ENCODE data around the gene PPP4R2. TPM values are rescaled to one million over a fixed set of nuclear protein-coding genes. Genes with fewer than 3 reads are reported as not detected.

Gene PPP4R2
- total and polyA plus RNA-seq, 2 donors (not counting 3 experiments of a cell fraction or from before 2014, with no cell fraction given) = 6.5 to 74.4 TPM

GRCh38 chr3:73081140-73081539 is 84.5 kb downstream of the PPP4R2 start:
- Histone ChIP-seq H3K4me2 (ENCODE audit: insufficient read depth, low read length) (no peak overlapping the region), H3K79me2 (ENCODE audit: control insufficient read depth, insufficient read depth, low read length) (no peaks in the 10 kb centered on the region), H4K20me1 (replicated peaks; ENCODE audit: control insufficient read depth, extremely low read depth, insufficient read depth, low read length) (no peaks in the 10 kb centered on the region), H3K4me1 (ENCODE audit: control insufficient read depth, extremely low read depth, insufficient read depth, low read length) (no peaks in the 10 kb centered on the region), H3K27ac (ENCODE audit: insufficient read depth, low read depth, low read length) (no peak overlapping the region), H3K36me3 (ENCODE audit: control insufficient read depth in 2 of 2, extremely low read depth in 1 of 2, insufficient read depth in 2 of 2, low read length in 2 of 2) (no peaks in the 10 kb centered on the region), H3K27me3 (ENCODE audit: control insufficient read depth in 2 of 2, insufficient read depth in 2 of 2, low read length in 2 of 2) (no peaks in the 10 kb centered on the region), H3K9ac (replicated peaks; ENCODE audit: extremely low read depth, insufficient read depth, low read length) (no peak overlapping the region), H2AFZ (ENCODE audit: low read depth, low read length) (no peak overlapping the region), H3K9me1 (replicated peaks; ENCODE audit: control insufficient read depth, extremely low read depth, insufficient read depth, low read length) (no peaks in the 10 kb centered on the region), H3K4me3 (replicated peaks in 1 of 3; ENCODE audit: insufficient read depth in 1 of 3, low read depth in 1 of 3, low read length in 3 of 3) (no peak overlapping the region), H3K9me3 (replicated peaks; ENCODE audit: control insufficient read depth, insufficient read depth, low read length) (no peaks in the 10 kb centered on the region)
- ChIA-PET POLR2A (interaction anchor here (0.7 kb wide), 1 partner anchor 40 kb away, joined by 4 read pairs; no protein-coding TSS in a partner anchor), CTCF (interaction anchor here (2.4 kb wide), 1 partner anchor 230 kb away, joined by 15 read pairs; no protein-coding TSS in a partner anchor)
- no peak for FAIRE-seq
- intact Hi-C loops (cut with micrococcal nuclease) (loop anchor here (10.0 kb wide), 1 partner anchor 1366 kb away; no protein-coding TSS in a partner anchor), dilution Hi-C loops (cut with MboI; ENCODE audit: extremely low pct_ligation_motif_present, low sequenced_read_pairs) (no loop called here)
- TF ChIP-seq JUN (IDR thresholded peaks at IDR 0.05; ENCODE audit: borderline replicate concordance, insufficient read depth, insufficient read length, low read depth) (no peak), FOS (IDR thresholded peaks at IDR 0.05; ENCODE audit: borderline replicate concordance, insufficient read depth, low read length) (no peak), MAX (IDR thresholded peaks at IDR 0.05; ENCODE audit: insufficient read depth, insufficient read length) (no peak), CTCF (IDR thresholded peaks at IDR 0.05; ENCODE audit: extremely low read depth in 1 of 2, insufficient read depth in 1 of 2, low read depth in 1 of 2, low read length in 2 of 2) (no peak), POLR2AphosphoS5 (IDR thresholded peaks at IDR 0.05; ENCODE audit: insufficient read depth, low read depth, low read length) (no peak), EZH2 (IDR thresholded peaks at IDR 0.05; ENCODE audit: borderline replicate concordance, low read depth, low read length, severe bottlenecking) (no peak), POLR2A (IDR thresholded peaks at IDR 0.05; ENCODE audit: low read depth, low read length) (no peak), MYC (IDR thresholded peaks at IDR 0.05; ENCODE audit: low read depth, low read length) (no peak), GATA2 (IDR thresholded peaks at IDR 0.05; ENCODE audit: insufficient read depth, insufficient read length, low read depth, low read length) (no peak)
- DNase-seq (ENCODE audit: low read depth, low spot score) = no peak
- no TSS peak for BruUV-seq (replicated peaks)

Measured in endothelial cell of umbilical vein (primary cell).